Body of pancreas (tissue), 4 donors: ENCODE data around the gene PPP1R15A. TPM values are rescaled to one million over a fixed set of nuclear protein-coding genes. Genes with fewer than 3 reads are reported as not detected.

Source experiments
- ATAC-seq: fragments of 150-250 bp; one replicate; pipeline ENCODE4 v1.9.1; 2016
- DNase-seq, 4 donors: peaks; one replicate each; pipeline ENCODE4 v3.0.0-alpha.2; 2019
- H3K27ac ChIP-seq, 4 donors: fragments of 200-600 bp; sonication (generic); 1 replicate in 3 of 4; 2 replicates in 1 of 4; pipeline versions ENCODE4 v1.5.1 to v1.6.1; 2016 to 2019; ENCODE audit warnings: mild to moderate bottlenecking in 1 of 4, mixed read lengths in 1 of 4, moderate library complexity in 1 of 4
- H3K27me3 ChIP-seq, 2 donors: fragments of 200-600 bp; sonication (generic); one replicate each; pipeline ENCODE4 v1.6.0; 2016; ENCODE audit warnings: mild to moderate bottlenecking in 1 of 2
- H3K36me3 ChIP-seq, 2 donors: fragments of 200-600 bp; sonication (generic); replicated peaks in 1 of 2; 2 replicates each; pipeline ENCODE4 v1.5.1; 2016; ENCODE audit warnings: low read depth in 2 of 2; ENCODE audit not compliant: insufficient read depth in 1 of 2
- H3K4me1 ChIP-seq: fragments of 200-600 bp; sonication (generic); one replicate; pipeline ENCODE4 v1.6.0; 2016
- H3K4me3 ChIP-seq, 2 donors: fragments of 200-600 bp; sonication (generic); 1 replicate in 1 of 2; 2 replicates in 1 of 2; pipeline ENCODE4 v1.5.1; 2016 to 2019
- H3K9me3 ChIP-seq, 3 donors: fragments of 200-600 bp; sonication (generic); 1 replicate in 2 of 3; 2 replicates in 1 of 3; pipeline ENCODE4 v1.5.1; 2016
- POLR2A ChIP-seq, 3 donors: fragments of 450-650 bp; IDR thresholded peaks; one replicate each; pipeline ENCODE4 v1.6.1; 2016; ENCODE audit warnings: antibody characterized with exemption in 3 of 3, mild to moderate bottlenecking in 2 of 3
- WGBS, 2 donors: methylation state at CpG; one replicate each; pipeline ENCODE4 v1.1.5; 2017; 5-methylcytosine and 5-hydroxymethylcytosine counted together
- intact Hi-C: fragments of 100-400 bp; cut with DNase I; formaldehyde crosslinking; loops from one replicate; pipeline ENCODE4 v1.15.1; 2023
- total RNA-seq, 2 donors: library from RNA; depleted of rRNA; stranded (reverse); fragments of >200 nt; gene quantifications; one replicate each; pipeline ENCODE4 v1.1.0, GENCODE V29; 2016
- TF ChIP-seq, protein P1 (sequence below), 7 experiments: fragments of 450-650 bp in 4 of 7; fragments of 200-600 bp in 3 of 7; sonication (generic) in 3 of 7; IDR thresholded peaks; one replicate each; pipeline ENCODE4 v1.5.1; 2016 to 2019; ENCODE audit warnings: antibody characterized with exemption in 7 of 7

The PPP1R15A gene
- total RNA-seq, 2 donors from 2014 or later = 17.9 to 49.4 TPM

DNA sequence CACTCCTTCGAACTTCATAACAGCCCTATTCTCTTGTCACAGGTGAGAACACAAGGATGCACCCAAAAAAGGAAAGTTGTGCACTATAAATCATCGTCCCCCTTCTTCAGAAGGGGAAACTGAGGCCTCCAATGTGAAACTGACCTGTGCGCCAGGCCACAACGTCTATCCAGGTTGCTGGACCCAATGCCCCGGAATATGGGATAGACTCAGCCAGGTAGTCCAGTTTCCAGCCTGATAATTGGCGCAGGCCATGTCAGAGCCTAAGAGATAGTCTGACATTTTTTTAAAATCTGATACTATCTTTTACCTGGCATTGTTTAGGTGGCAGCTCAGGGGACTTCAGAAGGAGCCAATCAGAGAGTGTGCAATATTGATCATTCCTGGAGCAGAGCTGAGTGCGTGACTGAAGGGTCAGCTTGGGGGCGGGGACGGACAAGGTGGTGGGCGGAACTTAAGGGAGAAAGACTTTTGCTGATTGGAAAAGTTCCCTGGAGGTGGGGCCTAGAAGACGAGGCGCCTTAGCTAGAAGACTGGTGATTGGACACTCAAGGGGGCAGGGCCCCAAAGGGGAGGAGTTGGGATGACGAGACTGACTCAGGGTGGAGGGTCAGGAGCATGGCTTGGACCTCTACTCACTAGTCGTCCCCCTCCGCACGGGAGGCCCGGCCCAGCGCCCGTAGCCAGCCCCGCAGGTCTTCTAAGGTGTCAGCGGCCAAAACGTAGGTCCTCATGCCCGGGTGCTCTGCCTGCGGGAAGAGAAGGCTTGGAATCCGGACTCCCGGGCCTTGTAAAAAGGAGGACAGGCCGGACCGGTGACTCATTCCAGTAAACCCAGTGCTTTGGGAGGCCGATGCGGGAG lies 12.3 kb upstream of the PPP1R15A start:
- no peaks in the 10 kb centered on the region for H3K9me3 ChIP-seq
- H3K27me3 ChIP-seq = no peaks in the 10 kb centered on the region
- H3K36me3 ChIP-seq = no peaks in the 10 kb centered on the region
- WGBS, 2 donors = 64 to 67% methylated on average over 26 to 29 of the region's 30 CpGs
- TF ChIP-seq, protein P1, sequence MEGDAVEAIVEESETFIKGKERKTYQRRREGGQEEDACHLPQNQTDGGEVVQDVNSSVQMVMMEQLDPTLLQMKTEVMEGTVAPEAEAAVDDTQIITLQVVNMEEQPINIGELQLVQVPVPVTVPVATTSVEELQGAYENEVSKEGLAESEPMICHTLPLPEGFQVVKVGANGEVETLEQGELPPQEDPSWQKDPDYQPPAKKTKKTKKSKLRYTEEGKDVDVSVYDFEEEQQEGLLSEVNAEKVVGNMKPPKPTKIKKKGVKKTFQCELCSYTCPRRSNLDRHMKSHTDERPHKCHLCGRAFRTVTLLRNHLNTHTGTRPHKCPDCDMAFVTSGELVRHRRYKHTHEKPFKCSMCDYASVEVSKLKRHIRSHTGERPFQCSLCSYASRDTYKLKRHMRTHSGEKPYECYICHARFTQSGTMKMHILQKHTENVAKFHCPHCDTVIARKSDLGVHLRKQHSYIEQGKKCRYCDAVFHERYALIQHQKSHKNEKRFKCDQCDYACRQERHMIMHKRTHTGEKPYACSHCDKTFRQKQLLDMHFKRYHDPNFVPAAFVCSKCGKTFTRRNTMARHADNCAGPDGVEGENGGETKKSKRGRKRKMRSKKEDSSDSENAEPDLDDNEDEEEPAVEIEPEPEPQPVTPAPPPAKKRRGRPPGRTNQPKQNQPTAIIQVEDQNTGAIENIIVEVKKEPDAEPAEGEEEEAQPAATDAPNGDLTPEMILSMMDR (IDR thresholded peaks at IDR 0.05) = no peak
- TF ChIP-seq POLR2A (IDR thresholded peaks at IDR 0.05) = peak in 2 of 3 donors; percentile 62 to 67
- DNase-seq (peak; percentile 87 to 95 (median 92)), ATAC-seq (peak; percentile 91)
- no peaks in the 10 kb centered on the region for H3K4me1 ChIP-seq
- no peak overlapping the region for H3K4me3 ChIP-seq
- H3K27ac ChIP-seq = peak overlapping the region; percentile 1 to 84 (median 74)
- intact Hi-C loops = no loop called here

DNA sequence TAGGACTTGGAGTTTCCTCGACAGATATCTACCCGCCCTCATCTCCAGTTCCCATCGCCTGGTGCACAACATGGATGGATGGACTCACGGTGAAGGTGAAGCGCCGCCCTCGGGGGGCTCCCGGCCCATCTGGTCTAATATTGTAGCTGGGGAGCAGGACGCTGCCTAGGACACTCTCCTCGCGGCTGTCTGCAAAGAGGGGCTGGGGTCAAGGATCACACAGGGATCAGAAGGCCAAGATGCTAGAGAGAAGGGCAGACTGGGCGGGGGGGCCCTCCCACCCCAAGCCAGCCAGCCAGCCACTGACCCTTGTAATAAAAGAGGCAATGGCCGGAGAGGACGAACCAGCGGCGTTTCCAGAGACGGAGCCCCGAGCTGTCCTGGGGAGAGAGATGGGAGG lies 10.9 kb upstream of the PPP1R15A start:
- Histone ChIP-seq H3K4me1 (no peaks in the 10 kb centered on the region), H3K9me3 (no peaks in the 10 kb centered on the region), H3K27me3 (no peaks in the 10 kb centered on the region), H3K36me3 (no peaks in the 10 kb centered on the region), H3K27ac (no peak overlapping the region), H3K4me3 (no peak overlapping the region)
- intact Hi-C loops = no loop called here
- no peak for DNase-seq
- TF ChIP-seq, protein P1 (IDR thresholded peaks at IDR 0.05) = no peak
- TF ChIP-seq POLR2A (IDR thresholded peaks at IDR 0.05) = no peak
- 87 to 89% methylated on average over 18 of the region's 18 CpGs for WGBS, 2 donors
- no peak for ATAC-seq

DNA sequence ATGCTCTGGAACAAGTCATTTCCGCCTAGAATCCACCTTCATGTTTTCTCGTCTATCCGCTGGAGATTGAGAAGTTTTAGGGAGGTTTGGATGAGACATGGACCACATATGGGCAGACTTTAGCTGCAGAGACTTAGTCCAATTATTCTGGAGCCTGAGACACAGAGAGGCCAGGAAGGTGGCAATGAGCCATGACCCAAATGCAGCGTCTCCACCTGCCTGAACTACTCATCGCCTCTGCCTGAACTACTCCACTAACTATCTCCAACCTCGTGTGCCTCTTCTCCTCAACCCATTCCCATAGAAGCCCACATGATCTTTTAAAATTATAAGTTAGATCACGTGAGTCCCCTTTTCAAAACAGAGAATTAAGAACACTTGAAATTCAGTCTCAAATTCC lies 9.4 kb upstream of the PPP1R15A start:
- H3K36me3 ChIP-seq = no peaks in the 10 kb centered on the region
- DNase-seq (no peak), ATAC-seq (no peak)
- H3K4me1 ChIP-seq = no peaks in the 10 kb centered on the region
- no peak for TF ChIP-seq POLR2A (IDR thresholded peaks at IDR 0.05)
- TF ChIP-seq, protein P1 (IDR thresholded peaks at IDR 0.05) = no peak
- WGBS, 2 donors = 68 to 75% methylated on average over 7 of the region's 7 CpGs
- H3K27ac ChIP-seq = no peak overlapping the region
- no peak overlapping the region for H3K4me3 ChIP-seq
- intact Hi-C loops = no loop called here
- H3K27me3 ChIP-seq = no peaks in the 10 kb centered on the region
- H3K9me3 ChIP-seq = no peaks in the 10 kb centered on the region

DNA sequence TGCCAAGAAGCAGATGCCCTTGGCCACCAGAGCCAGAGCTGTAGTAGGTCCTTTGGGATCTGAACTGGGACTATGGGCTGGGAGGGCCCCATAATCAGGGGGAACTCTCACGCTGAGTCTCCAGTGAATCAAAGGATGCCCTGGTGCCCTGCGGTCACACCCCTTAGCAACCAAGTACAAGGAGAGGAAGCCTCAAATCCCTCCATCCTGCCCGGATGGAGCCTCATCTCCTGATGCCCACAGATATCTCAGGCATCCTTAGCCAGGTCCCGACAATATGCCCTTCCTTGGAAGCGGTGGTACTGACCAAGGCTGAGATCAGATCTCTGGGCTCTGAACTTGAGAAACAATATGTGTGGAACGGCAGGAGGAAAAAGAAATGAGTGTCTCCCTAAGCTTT lies 5.5 kb upstream of the PPP1R15A start:
- TF ChIP-seq, protein P1 (IDR thresholded peaks at IDR 0.05) = no peak
- TF ChIP-seq POLR2A (IDR thresholded peaks at IDR 0.05) = no peak
- no peak for ATAC-seq
- WGBS, 2 donors = 48 to 58% methylated on average over 4 to 6 of the region's 6 CpGs
- H3K36me3 ChIP-seq = no peaks in the 10 kb centered on the region
- intact Hi-C loops = no loop called here
- H3K4me3 ChIP-seq = no peak overlapping the region
- no peak overlapping the region for H3K27ac ChIP-seq
- no peaks in the 10 kb centered on the region for H3K9me3 ChIP-seq
- H3K4me1 ChIP-seq = peaks cover 4% of the 10 kb centered on the region
- DNase-seq = no peak
- no peaks in the 10 kb centered on the region for H3K27me3 ChIP-seq
